MCF 10A (cell line): ENCODE results near the gene GADL1. TPM values are rescaled to one million over a fixed set of nuclear protein-coding genes. Genes with fewer than 3 reads are reported as not detected.
A peak's percentile ranks its signal among the peaks of the same experiment; 100 is the strongest.

Experiments
- BruUV-seq: library from RNA; stranded (reverse); fragments of 400-500 nt; replicated peaks from 2 replicates; lab custom pipeline; 2021; lab: Mats Ljungman, UMichigan
- CTCF ChIA-PET: fragments of 300-600 bp; sonication (Branson Sonifier 250); formaldehyde crosslinking; extraction: SDS; loops from one replicate; lab custom pipeline; 2021; ENCODE audit warnings: antibody characterized with exemption, inconsistent platforms; lab: Yijun Ruan, JAX
- POLR2A ChIA-PET: fragments of 300-600, 350-650 bp; sonication (Branson Sonifier 250); formaldehyde crosslinking; extraction: SDS; loops from one replicate; lab custom pipeline; 2020; ENCODE audit warnings: antibody characterized with exemption, inconsistent platforms; lab: Yijun Ruan, JAX
- DNase-seq: peaks from one replicate; pipeline ENCODE4 v3.0.0-alpha.2; 2018; ENCODE audit not compliant: unreplicated experiment
- H3K27ac Mint-ChIP-seq: one replicate; pipeline ENCODE4 v1.8.0; 2022; ENCODE audit warnings: mild to moderate bottlenecking, low read depth, mixed read lengths; ENCODE audit not compliant: unreplicated experiment
- H3K27me3 Mint-ChIP-seq: one replicate; pipeline ENCODE4 v1.8.0; 2022; ENCODE audit warnings: mixed read lengths; ENCODE audit not compliant: insufficient read depth, unreplicated experiment
- H3K36me3 Mint-ChIP-seq: one replicate; pipeline ENCODE4 v1.8.0; 2022; ENCODE audit warnings: mild to moderate bottlenecking, moderate library complexity, mixed read lengths; ENCODE audit not compliant: insufficient read depth, unreplicated experiment
- H3K4me1 Mint-ChIP-seq: one replicate; pipeline ENCODE4 v1.8.0; 2022; ENCODE audit warnings: mixed read lengths; ENCODE audit not compliant: insufficient read depth, unreplicated experiment
- H3K4me3 Mint-ChIP-seq: one replicate; pipeline ENCODE4 v1.8.0; 2022; ENCODE audit warnings: mild to moderate bottlenecking, moderate library complexity, mixed read lengths; ENCODE audit not compliant: unreplicated experiment
- H3K9me3 Mint-ChIP-seq: one replicate; pipeline ENCODE4 v1.8.0; 2022; ENCODE audit warnings: mixed read lengths; ENCODE audit not compliant: unreplicated experiment
- intact Hi-C: fragments of 100-400 bp; cut with micrococcal nuclease; formaldehyde crosslinking; loops from 2 replicates; pipeline ENCODE4 v1.14.1; 2022
- total RNA-seq: library from RNA; stranded (reverse); gene quantifications from 2 replicates; pipeline ENCODE4 v1.2.3, GENCODE V29; 2022
- TF ChIP-seq, protein P1 (sequence below): fragments of 200-600 bp; IDR thresholded peaks from one replicate; pipeline ENCODE4 v1.8.0; 2022; ENCODE audit warnings: antibody characterized with exemption, mild to moderate bottlenecking; ENCODE audit not compliant: unreplicated experiment

The GADL1 gene
- total RNA-seq, 1 experiment from 2014 or later, result not detected

DNA sequence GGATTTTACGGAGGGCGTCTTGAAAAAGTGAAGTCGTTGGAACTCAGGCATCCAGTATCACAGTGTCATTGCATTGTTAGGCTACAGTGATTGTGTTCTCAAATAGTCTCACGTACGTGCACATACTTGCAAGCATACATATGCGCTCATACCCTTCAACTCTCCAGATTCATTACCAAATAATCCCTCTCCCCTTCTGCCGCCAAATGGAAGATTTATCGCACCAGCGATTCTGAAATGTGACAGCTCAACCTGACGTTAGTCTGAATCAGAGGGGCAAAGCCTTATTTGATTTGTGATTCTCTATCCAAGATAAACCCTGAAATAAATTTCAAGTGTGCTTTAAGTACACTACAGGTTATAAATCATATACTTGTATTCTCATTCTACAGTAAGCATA lies 119.4 kb downstream of the GADL1 start:
- BruUV-seq, result no TSS peak
- Mint-ChIP-seq H3K27ac (no peak overlapping the region), H3K4me3 (no peak overlapping the region), H3K27me3 (no peaks in the 10 kb centered on the region), H3K36me3 (no peaks in the 10 kb centered on the region), H3K9me3 (no peaks in the 10 kb centered on the region), H3K4me1 (peaks cover 10% of the 10 kb centered on the region)
- intact Hi-C loops, result no loop called here
- TF ChIP-seq, protein P1, sequence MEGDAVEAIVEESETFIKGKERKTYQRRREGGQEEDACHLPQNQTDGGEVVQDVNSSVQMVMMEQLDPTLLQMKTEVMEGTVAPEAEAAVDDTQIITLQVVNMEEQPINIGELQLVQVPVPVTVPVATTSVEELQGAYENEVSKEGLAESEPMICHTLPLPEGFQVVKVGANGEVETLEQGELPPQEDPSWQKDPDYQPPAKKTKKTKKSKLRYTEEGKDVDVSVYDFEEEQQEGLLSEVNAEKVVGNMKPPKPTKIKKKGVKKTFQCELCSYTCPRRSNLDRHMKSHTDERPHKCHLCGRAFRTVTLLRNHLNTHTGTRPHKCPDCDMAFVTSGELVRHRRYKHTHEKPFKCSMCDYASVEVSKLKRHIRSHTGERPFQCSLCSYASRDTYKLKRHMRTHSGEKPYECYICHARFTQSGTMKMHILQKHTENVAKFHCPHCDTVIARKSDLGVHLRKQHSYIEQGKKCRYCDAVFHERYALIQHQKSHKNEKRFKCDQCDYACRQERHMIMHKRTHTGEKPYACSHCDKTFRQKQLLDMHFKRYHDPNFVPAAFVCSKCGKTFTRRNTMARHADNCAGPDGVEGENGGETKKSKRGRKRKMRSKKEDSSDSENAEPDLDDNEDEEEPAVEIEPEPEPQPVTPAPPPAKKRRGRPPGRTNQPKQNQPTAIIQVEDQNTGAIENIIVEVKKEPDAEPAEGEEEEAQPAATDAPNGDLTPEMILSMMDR, result no peak
- ChIA-PET CTCF (no interaction called here), POLR2A (no interaction called here)
- DNase-seq, result no peak

DNA sequence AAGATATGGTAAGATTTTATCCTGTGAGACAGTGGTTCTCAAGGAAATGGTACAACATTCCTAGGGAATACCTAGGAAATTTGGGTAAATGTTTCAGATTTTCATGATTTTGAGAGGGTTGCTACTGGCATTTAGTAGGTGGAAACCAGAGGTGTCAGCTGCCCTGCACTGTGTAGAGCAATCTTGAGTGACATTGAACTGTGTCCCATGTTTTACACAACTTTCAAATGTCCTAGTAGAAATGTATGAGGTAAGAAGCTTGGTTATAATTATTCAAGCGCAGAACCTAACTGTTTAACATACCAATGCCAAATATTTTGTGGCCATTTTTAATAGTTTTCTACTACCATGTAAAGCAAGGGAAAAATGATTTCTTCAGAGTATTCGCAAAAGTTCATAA lies 120.4 kb downstream of the GADL1 start:
- no TSS peak for BruUV-seq
- CTCF ChIA-PET, result no interaction called here

DNA sequence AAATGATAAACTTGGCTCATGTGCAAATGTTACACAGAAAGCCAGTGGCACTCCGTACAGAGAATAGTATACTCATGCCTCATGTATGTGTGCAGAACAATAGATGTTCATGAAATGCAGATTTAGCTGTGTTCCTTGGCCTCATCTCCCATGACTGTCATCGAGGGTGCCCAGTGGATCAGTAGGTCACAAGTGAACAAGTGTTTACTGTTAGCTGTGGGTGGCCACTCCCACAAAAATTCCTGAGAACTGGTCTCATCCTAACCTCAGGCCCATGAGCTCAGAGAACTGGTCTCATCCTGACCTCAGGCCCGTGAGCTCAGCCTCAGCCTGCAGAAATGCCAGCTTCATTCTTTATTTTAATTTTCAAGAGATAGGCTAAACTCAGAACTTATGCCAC lies 124.1 kb downstream of the GADL1 start:
- CTCF ChIA-PET, result interaction anchor here (0.6 to 4.9 kb wide), 28 partner anchors 8 to 1305 kb away, joined by 3 to 45 read pairs (median 4); partner anchors contain the start of gene GADL1

More for the DNA sequence above, 120.4 kb downstream of the GADL1 start:
- Mint-ChIP-seq H3K4me1 (peaks cover 12% of the 10 kb centered on the region), H3K4me3 (no peak overlapping the region), H3K27me3 (no peaks in the 10 kb centered on the region), H3K27ac (no peak overlapping the region), H3K36me3 (no peaks in the 10 kb centered on the region), H3K9me3 (no peaks in the 10 kb centered on the region)
- no peak for DNase-seq
- POLR2A ChIA-PET, result no interaction called here
- intact Hi-C loops, result loop anchor here (5.0 kb wide), 1 partner anchor 758 kb away; the partner anchor contains the start of gene STT3B
- TF ChIP-seq, protein P1, result no peak

More for the DNA sequence above, 124.1 kb downstream of the GADL1 start:
- TF ChIP-seq, protein P1, result no peak
- Mint-ChIP-seq H3K9me3 (no peaks in the 10 kb centered on the region), H3K4me3 (no peak overlapping the region), H3K27me3 (no peaks in the 10 kb centered on the region), H3K4me1 (peaks cover 12% of the 10 kb centered on the region), H3K27ac (no peak overlapping the region), H3K36me3 (no peaks in the 10 kb centered on the region)
- DNase-seq, result peak; percentile 84
- intact Hi-C loops, result loop anchor here (5.0 kb wide), 1 partner anchor 762 kb away; the partner anchor contains the start of gene STT3B
- BruUV-seq, result no TSS peak
- POLR2A ChIA-PET, result interaction anchor here (0.5 to 2.0 kb wide), 11 partner anchors 16 to 762 kb away, joined by 3 to 9 read pairs (median 5); partner anchors contain the start of gene STT3B
